H1 (cell line): ENCODE measurements around the gene PRKAR1B. TPM values are rescaled to one million over a fixed set of nuclear protein-coding genes. Genes with fewer than 3 reads are reported as not detected.

Experiments used
- CTCF ChIP-seq, 3 experiments: IDR thresholded peaks; 1 replicate in 2 of 3; 2 replicates in 1 of 3; pipeline versions ENCODE4 v1.5.1 to v1.6.1; 2011; ENCODE audit warnings: low read length in 3 of 3, mild to moderate bottlenecking in 3 of 3, inconsistent platforms in 2 of 3, low read depth in 1 of 3, moderate library complexity in 1 of 3; ENCODE audit not compliant: insufficient read depth in 1 of 3; ENCODE audit errors: control extremely low read depth in 1 of 3
- FOSL1 ChIP-seq: IDR thresholded peaks from 2 replicates; pipeline ENCODE4 v1.6.1; 2011; ENCODE audit warnings: mild to moderate bottlenecking, low read depth, low read length, moderate library complexity; ENCODE audit not compliant: insufficient read depth
- KDM4A ChIP-seq: IDR thresholded peaks from one replicate; pipeline ENCODE4 v1.7.1; 2012; ENCODE audit warnings: low read depth, mild to moderate bottlenecking, moderate library complexity, low read length, inconsistent platforms; ENCODE audit not compliant: severe bottlenecking
- polyA plus RNA-seq, 7 experiments: library from polyadenylated mRNA; depleted of rRNA in 3 of 7; stranded (reverse) in 5 of 7; unstranded in 2 of 7; fragments of >200 nt in 5 of 7; fragments of 200-250 nt in 2 of 7; gene quantifications; 1 replicate in 5 of 7; 2 replicates in 1 of 7; 4 replicates in 1 of 7; pipeline versions ENCODE4 v1.2.1 to v1.2.3, GENCODE V29; 2011 to 2013; ENCODE audit warnings: missing spikeins in 2 of 7, mixed read lengths in 2 of 7
- total RNA-seq: library from RNA; stranded (reverse); fragmentation: NEBNext Ultra II Directional; extraction: Animal tissue kit (Norgen Biotek cat#: 25700); gene quantifications from 2 replicates; pipeline ENCODE4 v1.2.1, GENCODE V29; 2021

The PRKAR1B gene
- total and polyA plus RNA-seq, 2 of the 8 experiments (the other 6 are each of a cell fraction or from before 2014, with no cell fraction given), result 12.3 to 55.7 TPM

DNA sequence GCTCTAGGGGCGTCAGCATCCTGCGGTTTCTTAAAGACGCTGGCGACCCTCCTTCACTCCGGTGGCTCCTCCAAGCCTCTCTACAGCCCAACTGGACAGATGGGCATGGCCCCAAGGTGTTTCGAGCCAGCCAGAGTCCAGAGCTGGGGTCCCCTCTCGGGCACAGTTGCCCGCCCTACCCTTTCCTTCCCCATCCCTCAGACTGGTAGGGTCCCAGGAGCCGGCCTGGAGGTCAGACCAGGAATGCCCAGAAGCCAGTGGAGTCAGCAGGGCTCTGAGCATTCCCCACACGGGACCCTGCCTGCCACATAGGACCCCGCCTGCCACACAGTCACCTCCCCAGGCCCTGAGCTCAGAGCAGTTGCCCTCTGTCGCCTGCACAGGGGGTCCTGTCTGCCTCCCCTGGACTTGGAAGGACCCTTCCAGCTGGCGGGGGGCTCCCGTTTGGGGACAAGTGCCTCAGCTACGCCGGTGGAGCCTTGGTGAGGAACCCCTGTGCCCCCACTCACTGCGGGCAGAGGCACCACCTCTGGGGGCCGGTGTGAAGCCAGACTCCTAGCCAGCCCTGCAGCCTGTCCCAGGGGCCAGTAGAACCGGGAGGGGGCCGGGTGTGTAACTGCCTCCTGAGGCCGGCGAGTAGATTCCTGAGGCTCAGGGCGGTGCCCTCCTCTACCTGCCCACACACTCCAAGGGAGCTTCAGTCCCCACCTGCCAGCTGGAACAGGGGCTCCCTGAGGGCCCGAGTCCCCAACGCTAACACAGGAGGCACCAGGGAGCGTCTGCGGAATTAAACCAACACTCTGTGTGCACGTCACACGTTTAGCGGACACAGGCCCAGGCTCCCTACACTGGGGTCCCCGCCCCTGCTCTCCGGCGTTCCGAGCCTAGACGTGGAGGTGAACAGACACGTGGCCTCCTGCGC lies 188.1 kb downstream of the PRKAR1B start (continued):
- TF ChIP-seq FOSL1 (no peak), CTCF (IDR thresholded peaks at IDR 0.05; ENCODE audit: control extremely low read depth in 1 of 3, insufficient read depth in 1 of 3, low read depth in 1 of 3, low read length in 3 of 3) (no peak), KDM4A (no peak)
